MCF 10A (cell line): ENCODE measurements around the gene PRDX1. TPM values are rescaled to one million over a fixed set of nuclear protein-coding genes. Genes with fewer than 3 reads are reported as not detected.

Experiments
- BruUV-seq: library from RNA; stranded (reverse); fragments of 400-500 nt; replicated peaks from 2 replicates; lab custom pipeline; 2021; lab: Mats Ljungman, UMichigan
- CTCF ChIA-PET: fragments of 300-600 bp; sonication (Branson Sonifier 250); formaldehyde crosslinking; extraction: SDS; loops from one replicate; lab custom pipeline; 2021; ENCODE audit warnings: antibody characterized with exemption, inconsistent platforms; lab: Yijun Ruan, JAX
- POLR2A ChIA-PET: fragments of 300-600, 350-650 bp; sonication (Branson Sonifier 250); formaldehyde crosslinking; extraction: SDS; loops from one replicate; lab custom pipeline; 2020; ENCODE audit warnings: antibody characterized with exemption, inconsistent platforms; lab: Yijun Ruan, JAX
- DNase-seq: peaks from one replicate; pipeline ENCODE4 v3.0.0-alpha.2; 2018; ENCODE audit not compliant: unreplicated experiment
- H3K27ac Mint-ChIP-seq: one replicate; pipeline ENCODE4 v1.8.0; 2022; ENCODE audit warnings: mild to moderate bottlenecking, low read depth, mixed read lengths; ENCODE audit not compliant: unreplicated experiment
- H3K27me3 Mint-ChIP-seq: one replicate; pipeline ENCODE4 v1.8.0; 2022; ENCODE audit warnings: mixed read lengths; ENCODE audit not compliant: insufficient read depth, unreplicated experiment
- H3K36me3 Mint-ChIP-seq: one replicate; pipeline ENCODE4 v1.8.0; 2022; ENCODE audit warnings: mild to moderate bottlenecking, moderate library complexity, mixed read lengths; ENCODE audit not compliant: insufficient read depth, unreplicated experiment
- H3K4me1 Mint-ChIP-seq: one replicate; pipeline ENCODE4 v1.8.0; 2022; ENCODE audit warnings: mixed read lengths; ENCODE audit not compliant: insufficient read depth, unreplicated experiment
- H3K4me3 Mint-ChIP-seq: one replicate; pipeline ENCODE4 v1.8.0; 2022; ENCODE audit warnings: mild to moderate bottlenecking, moderate library complexity, mixed read lengths; ENCODE audit not compliant: unreplicated experiment
- H3K9me3 Mint-ChIP-seq: one replicate; pipeline ENCODE4 v1.8.0; 2022; ENCODE audit warnings: mixed read lengths; ENCODE audit not compliant: unreplicated experiment
- intact Hi-C: fragments of 100-400 bp; cut with micrococcal nuclease; formaldehyde crosslinking; loops from 2 replicates; pipeline ENCODE4 v1.14.1; 2022
- total RNA-seq: library from RNA; stranded (reverse); gene quantifications from 2 replicates; pipeline ENCODE4 v1.2.3, GENCODE V29; 2022
- TF ChIP-seq, protein P1 (sequence below): fragments of 200-600 bp; IDR thresholded peaks from one replicate; pipeline ENCODE4 v1.8.0; 2022; ENCODE audit warnings: antibody characterized with exemption, mild to moderate bottlenecking; ENCODE audit not compliant: unreplicated experiment

Gene PRDX1
- total RNA-seq, 1 experiment from 2014 or later = 207 TPM

DNA sequence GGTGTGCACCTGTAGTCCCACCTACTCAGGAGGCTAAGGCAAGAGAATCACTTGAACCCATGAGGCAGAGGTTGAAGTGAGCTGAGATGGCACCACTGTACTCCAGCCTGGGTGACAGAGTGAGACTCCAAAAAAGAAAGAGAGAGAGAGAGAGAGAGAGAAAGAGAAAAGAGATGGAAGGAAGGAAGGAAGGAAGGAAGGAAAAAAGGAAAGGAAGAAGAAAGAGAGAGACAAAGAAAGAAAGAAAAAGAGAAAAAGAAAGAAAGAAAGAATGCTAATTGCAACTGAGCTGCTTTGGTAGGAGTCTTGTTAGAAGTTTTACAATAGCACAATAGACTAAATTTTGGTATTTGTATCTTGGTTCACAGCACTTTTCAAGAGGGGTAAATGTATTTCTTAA lies 56.4 kb downstream of the PRDX1 start:
- Mint-ChIP-seq H3K4me1 (no peaks in the 10 kb centered on the region), H3K27ac (no peak overlapping the region), H3K4me3 (no peak overlapping the region), H3K27me3 (no peaks in the 10 kb centered on the region), H3K36me3 (no peaks in the 10 kb centered on the region), H3K9me3 (no peaks in the 10 kb centered on the region)
- ChIA-PET CTCF (no interaction called here), POLR2A (no interaction called here)
- TF ChIP-seq, protein P1, sequence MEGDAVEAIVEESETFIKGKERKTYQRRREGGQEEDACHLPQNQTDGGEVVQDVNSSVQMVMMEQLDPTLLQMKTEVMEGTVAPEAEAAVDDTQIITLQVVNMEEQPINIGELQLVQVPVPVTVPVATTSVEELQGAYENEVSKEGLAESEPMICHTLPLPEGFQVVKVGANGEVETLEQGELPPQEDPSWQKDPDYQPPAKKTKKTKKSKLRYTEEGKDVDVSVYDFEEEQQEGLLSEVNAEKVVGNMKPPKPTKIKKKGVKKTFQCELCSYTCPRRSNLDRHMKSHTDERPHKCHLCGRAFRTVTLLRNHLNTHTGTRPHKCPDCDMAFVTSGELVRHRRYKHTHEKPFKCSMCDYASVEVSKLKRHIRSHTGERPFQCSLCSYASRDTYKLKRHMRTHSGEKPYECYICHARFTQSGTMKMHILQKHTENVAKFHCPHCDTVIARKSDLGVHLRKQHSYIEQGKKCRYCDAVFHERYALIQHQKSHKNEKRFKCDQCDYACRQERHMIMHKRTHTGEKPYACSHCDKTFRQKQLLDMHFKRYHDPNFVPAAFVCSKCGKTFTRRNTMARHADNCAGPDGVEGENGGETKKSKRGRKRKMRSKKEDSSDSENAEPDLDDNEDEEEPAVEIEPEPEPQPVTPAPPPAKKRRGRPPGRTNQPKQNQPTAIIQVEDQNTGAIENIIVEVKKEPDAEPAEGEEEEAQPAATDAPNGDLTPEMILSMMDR = no peak
- no TSS peak for BruUV-seq
- DNase-seq = no peak
- intact Hi-C loops = no loop called here

Other genes with a start within 250 kb of the PRDX1 start
- gene HPDL, start 195.0 kb downstream of the PRDX1 start, total RNA-seq = 0.37 TPM in 1 of 2 replicates, not detected in the other
- 11.1 and 13.3 TPM in 2 replicates for gene TOE1, start 181.7 kb downstream of the PRDX1 start, total RNA-seq
- 31.2 and 31.3 TPM in 2 replicates for gene MUTYH, start 181.4 kb downstream of the PRDX1 start, total RNA-seq
- gene TESK2, start 30.7 kb downstream of the PRDX1 start, total RNA-seq = 0.71 and 1.4 TPM in 2 replicates
- 9.4 and 9.5 TPM in 2 replicates for gene CCDC163, start 21.8 kb downstream of the PRDX1 start, total RNA-seq
- 12.4 and 14.8 TPM in 2 replicates for gene MMACHC, start 21.6 kb downstream of the PRDX1 start, total RNA-seq
- 108 and 142 TPM in 2 replicates for gene AKR1A1, start 28.9 kb upstream of the PRDX1 start, total RNA-seq
- gene NASP, start 62.2 kb upstream of the PRDX1 start, total RNA-seq = 76.4 and 84.6 TPM in 2 replicates
- 3.9 and 4.9 TPM in 2 replicates for gene CCDC17, start 102.2 kb upstream of the PRDX1 start, total RNA-seq
- 105 and 116 TPM in 2 replicates for gene GPBP1L1, start 164.6 kb upstream of the PRDX1 start, total RNA-seq
- gene TMEM69, start 166.3 kb upstream of the PRDX1 start, total RNA-seq = 17.1 and 21.1 TPM in 2 replicates
- 11.6 and 17.6 TPM in 2 replicates for gene IPP, start 228.8 kb upstream of the PRDX1 start, total RNA-seq